Right atrium auricular region (tissue), 2 donors: Measurements from ENCODE around the gene CARMIL1. TPM values are rescaled to one million over a fixed set of nuclear protein-coding genes. Genes with fewer than 3 reads are reported as not detected.

Source experiments
- DNase-seq: peaks from one replicate; pipeline ENCODE4 v3.0.0-alpha.2; 2019; ENCODE audit warnings: low spot score
- H3K27ac ChIP-seq, 2 donors: fragments of 200-600 bp; sonication (generic); 1 replicate in 1 of 2; 2 replicates in 1 of 2; pipeline ENCODE4 v1.5.1; 2016 to 2019
- H3K27me3 ChIP-seq, 2 donors: fragments of 200-600 bp; sonication (generic); one replicate each; pipeline versions ENCODE4 v1.5.1 to v1.6.0; 2017 to 2019
- H3K36me3 ChIP-seq: fragments of 200-600 bp; sonication (generic); one replicate; pipeline ENCODE4 v1.5.1; 2016
- H3K4me1 ChIP-seq, 2 donors: fragments of 200-600 bp; sonication (generic); one replicate each; pipeline versions ENCODE4 v1.5.1 to v1.6.0; 2017 to 2019
- H3K4me3 ChIP-seq, 2 donors: fragments of 200-600 bp; sonication (generic); 1 replicate in 1 of 2; 2 replicates in 1 of 2; pipeline ENCODE4 v1.5.1; 2017 to 2019; ENCODE audit warnings: mild to moderate bottlenecking in 1 of 2, moderate library complexity in 1 of 2
- H3K9me3 ChIP-seq, 2 donors: fragments of 200-600 bp; sonication (generic); one replicate each; pipeline ENCODE4 v1.5.1; 2019
- CTCF ChIP-seq, 2 donors: fragments of 200-600 bp; sonication (generic); IDR thresholded peaks; one replicate each; pipeline ENCODE4 v1.5.1; 2019; ENCODE audit warnings: antibody characterized with exemption in 2 of 2
- total RNA-seq, 2 donors: library from RNA; depleted of rRNA; stranded (reverse); fragments of >200 nt; gene quantifications; one replicate each; pipeline ENCODE4 v1.1.0, GENCODE V29; 2016

The CARMIL1 gene
- total RNA-seq, 2 donors from 2014 or later = 7.9 to 29.4 TPM

GRCh38 chr6:25404091-25404490 is 124.9 kb downstream of the CARMIL1 start:
- DNase-seq = no peak
- Histone ChIP-seq H3K4me1 (peaks cover 0 to 11% of the 10 kb centered on the region in 2 donors), H3K36me3 (no peaks in the 10 kb centered on the region), H3K9me3 (no peaks in the 10 kb centered on the region), H3K27ac (no peak overlapping the region), H3K4me3 (no peak overlapping the region), H3K27me3 (no peaks in the 10 kb centered on the region)
- no peak for TF ChIP-seq CTCF (IDR thresholded peaks at IDR 0.05)

GRCh38 chr6:25404693-25405169 is 125.6 kb downstream of the CARMIL1 start:
- Histone ChIP-seq H3K27ac (peak overlapping the region in 1 of 2 donors; percentile 3), H3K4me3 (no peak overlapping the region), H3K36me3 (no peaks in the 10 kb centered on the region), H3K27me3 (no peaks in the 10 kb centered on the region), H3K4me1 (peaks cover 0 to 11% of the 10 kb centered on the region in 2 donors), H3K9me3 (no peaks in the 10 kb centered on the region)
- no peak for DNase-seq
- no peak for TF ChIP-seq CTCF (IDR thresholded peaks at IDR 0.05)

GRCh38 chr6:25405442-25405841 is 126.3 kb downstream of the CARMIL1 start:
- no peak for DNase-seq
- Histone ChIP-seq H3K27ac (no peak overlapping the region), H3K4me1 (peaks cover 0 to 11% of the 10 kb centered on the region in 2 donors), H3K9me3 (no peaks in the 10 kb centered on the region), H3K36me3 (no peaks in the 10 kb centered on the region), H3K4me3 (no peak overlapping the region), H3K27me3 (no peaks in the 10 kb centered on the region)
- no peak for TF ChIP-seq CTCF (IDR thresholded peaks at IDR 0.05)

- H3K4me3 ChIP-seq = no peak overlapping the region
- TF ChIP-seq CTCF (IDR thresholded peaks at IDR 0.05) = no peak
- no peak for DNase-seq
- H3K36me3 ChIP-seq = no peaks in the 10 kb centered on the region
- H3K9me3 ChIP-seq = no peaks in the 10 kb centered on the region
- no peaks in the 10 kb centered on the region for H3K27me3 ChIP-seq
- H3K27ac ChIP-seq = no peak overlapping the region
- peaks cover 0 to 11% of the 10 kb centered on the region in 2 donors for H3K4me1 ChIP-seq
Measured at GRCh38 chr6:25407431-25407830, 128.3 kb downstream of the CARMIL1 start.

- no peaks in the 10 kb centered on the region for H3K27me3 ChIP-seq
- DNase-seq = no peak
- H3K4me1 ChIP-seq = peaks cover 0 to 29% of the 10 kb centered on the region in 2 donors
- no peak overlapping the region for H3K4me3 ChIP-seq
- no peaks in the 10 kb centered on the region for H3K36me3 ChIP-seq
- TF ChIP-seq CTCF (IDR thresholded peaks at IDR 0.05) = no peak
- H3K9me3 ChIP-seq = no peaks in the 10 kb centered on the region
- no peak overlapping the region for H3K27ac ChIP-seq
Measured at GRCh38 chr6:25410102-25410501, 130.9 kb downstream of the CARMIL1 start.

GRCh38 chr6:25411316-25411950 is 132.3 kb downstream of the CARMIL1 start:
- no peak for DNase-seq
- H3K9me3 ChIP-seq = no peaks in the 10 kb centered on the region
- TF ChIP-seq CTCF (IDR thresholded peaks at IDR 0.05) = no peak
- no peaks in the 10 kb centered on the region for H3K36me3 ChIP-seq
- H3K27ac ChIP-seq = no peak overlapping the region
- H3K4me1 ChIP-seq = peaks cover 0 to 31% of the 10 kb centered on the region in 2 donors
- no peak overlapping the region for H3K4me3 ChIP-seq
- H3K27me3 ChIP-seq = no peaks in the 10 kb centered on the region
